H1 (cell line): ENCODE data around the gene NEDD8. TPM values are rescaled to one million over a fixed set of nuclear protein-coding genes. Genes with fewer than 3 reads are reported as not detected.

Experiments
- TAF1 ChIP-seq: IDR thresholded peaks from 2 replicates; pipeline ENCODE4 v1.6.1; 2011; ENCODE audit warnings: mild to moderate bottlenecking, low read depth, low read length
- polyA plus RNA-seq, 7 experiments: library from polyadenylated mRNA; depleted of rRNA in 3 of 7; stranded (reverse) in 5 of 7; unstranded in 2 of 7; fragments of >200 nt in 5 of 7; fragments of 200-250 nt in 2 of 7; gene quantifications; 1 replicate in 5 of 7; 2 replicates in 1 of 7; 4 replicates in 1 of 7; pipeline versions ENCODE4 v1.2.1 to v1.2.3, GENCODE V29; 2011 to 2013; ENCODE audit warnings: missing spikeins in 2 of 7, mixed read lengths in 2 of 7
- total RNA-seq: library from RNA; stranded (reverse); fragmentation: NEBNext Ultra II Directional; extraction: Animal tissue kit (Norgen Biotek cat#: 25700); gene quantifications from 2 replicates; pipeline ENCODE4 v1.2.1, GENCODE V29; 2021
- TF ChIP-seq, protein P1 (sequence below): IDR thresholded peaks from 2 replicates; pipeline ENCODE4 v1.6.1; 2011; ENCODE audit warnings: low read length, improper control_type of control experiment

Gene NEDD8
- total and polyA plus RNA-seq, 2 of the 8 experiments (the other 6 are each of a cell fraction or from before 2014, with no cell fraction given), result 253 to 317 TPM

DNA sequence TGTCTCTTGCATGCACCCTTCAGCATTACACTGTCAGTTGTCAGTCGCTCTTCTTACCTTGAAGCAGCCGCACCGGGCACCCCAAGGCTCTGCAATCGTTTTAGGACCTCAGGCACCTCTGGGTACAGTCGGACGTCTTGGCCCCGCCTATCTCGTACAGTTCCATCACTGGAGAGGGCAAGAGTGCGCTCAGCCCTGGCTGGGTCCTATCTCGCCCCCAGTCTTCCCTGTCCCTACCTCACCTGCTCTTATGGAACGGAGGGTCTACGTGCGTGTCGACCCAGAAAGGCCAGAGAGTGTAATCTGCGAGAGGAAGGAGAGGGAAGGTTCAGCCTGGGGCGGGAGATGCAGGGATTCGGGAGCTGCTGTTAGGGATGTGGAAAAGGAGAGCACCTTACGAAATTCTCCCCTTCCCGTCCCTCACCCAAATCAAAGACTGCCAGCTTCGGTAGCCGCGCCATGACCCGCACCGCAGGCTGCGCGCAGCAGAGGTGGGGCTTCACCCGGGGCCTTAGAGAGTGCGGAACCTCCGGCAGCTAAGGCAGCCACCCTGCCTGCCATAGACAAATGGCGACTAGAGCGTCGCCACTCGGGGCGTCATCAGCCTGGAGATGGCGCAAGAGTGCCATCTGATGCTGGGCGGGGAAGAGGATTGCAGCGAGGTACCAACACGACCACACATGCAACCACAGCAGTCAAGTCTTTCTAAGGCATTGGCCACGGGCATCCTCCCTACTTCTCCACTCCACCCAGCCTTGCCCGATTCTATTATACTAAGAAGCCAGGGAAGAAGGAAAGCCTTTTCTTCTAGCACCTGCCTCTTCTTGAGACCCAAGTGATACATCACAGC is 16.4 kb downstream of the NEDD8 start, which contains the start of gene MDP1 (continued):
- TF ChIP-seq, protein P1, sequence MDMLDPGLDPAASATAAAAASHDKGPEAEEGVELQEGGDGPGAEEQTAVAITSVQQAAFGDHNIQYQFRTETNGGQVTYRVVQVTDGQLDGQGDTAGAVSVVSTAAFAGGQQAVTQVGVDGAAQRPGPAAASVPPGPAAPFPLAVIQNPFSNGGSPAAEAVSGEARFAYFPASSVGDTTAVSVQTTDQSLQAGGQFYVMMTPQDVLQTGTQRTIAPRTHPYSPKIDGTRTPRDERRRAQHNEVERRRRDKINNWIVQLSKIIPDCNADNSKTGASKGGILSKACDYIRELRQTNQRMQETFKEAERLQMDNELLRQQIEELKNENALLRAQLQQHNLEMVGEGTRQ, result no peak; the same call in 1 of the 2 replicates
- peak; percentile 94 for TF ChIP-seq TAF1
